ENCODE data around the gene ZBED4.
A peak's percentile ranks its signal among the peaks of the same experiment; 100 is the strongest.
"Not testable (repeated sequence)": the region's sequence is repeated elsewhere in the genome, so short reads cannot be mapped to it uniquely, and the experiment has no call there.

The ZBED4 gene

GRCh38 chr22:49852898-49853894 lies at the start of gene ZBED4:
ZBED4 (plus strand) TSS chr22:49853844; CDS start chr22:49883663, 29,819 bp downstream.
- DNase-seq = peak; percentile 99

GRCh38 chr22:49807129-49807528 lies 46.5 kb upstream of the ZBED4 start:
- DNase-seq = no peak

GRCh38 chr22:49807780-49808708 lies 45.6 kb upstream of the ZBED4 start:
- DNase-seq = peak; percentile 68

DNA sequence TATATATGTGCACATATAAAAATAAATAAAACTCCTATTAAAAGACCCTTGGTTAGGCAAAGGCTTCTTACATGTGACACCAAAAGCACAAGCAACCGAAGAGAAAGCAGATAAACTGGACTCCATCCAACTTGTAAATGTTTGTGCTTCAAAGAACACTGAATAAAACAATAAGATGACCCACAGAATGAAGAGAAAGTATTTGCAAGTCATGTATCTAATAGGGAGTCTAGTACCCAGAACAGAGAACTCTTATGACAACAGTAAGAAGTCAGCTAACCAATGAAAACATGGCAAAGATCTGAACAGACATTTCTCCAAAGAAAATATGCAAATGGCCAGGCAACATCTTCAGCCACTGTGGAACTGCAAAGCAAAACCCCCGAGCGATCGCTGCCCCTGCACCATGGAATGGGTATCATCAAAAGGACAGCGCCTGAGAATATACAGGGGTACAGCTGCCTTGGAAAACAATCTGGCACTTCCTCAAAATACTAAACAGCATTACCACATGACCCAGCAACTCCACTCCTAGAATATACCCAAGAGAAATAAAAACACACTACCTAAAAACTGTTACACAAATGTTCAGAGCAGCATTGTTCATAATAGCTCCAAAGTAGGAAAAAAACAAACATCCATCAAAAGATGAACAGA lies 43.2 kb upstream of the ZBED4 start:
- no peak for DNase-seq

DNA sequence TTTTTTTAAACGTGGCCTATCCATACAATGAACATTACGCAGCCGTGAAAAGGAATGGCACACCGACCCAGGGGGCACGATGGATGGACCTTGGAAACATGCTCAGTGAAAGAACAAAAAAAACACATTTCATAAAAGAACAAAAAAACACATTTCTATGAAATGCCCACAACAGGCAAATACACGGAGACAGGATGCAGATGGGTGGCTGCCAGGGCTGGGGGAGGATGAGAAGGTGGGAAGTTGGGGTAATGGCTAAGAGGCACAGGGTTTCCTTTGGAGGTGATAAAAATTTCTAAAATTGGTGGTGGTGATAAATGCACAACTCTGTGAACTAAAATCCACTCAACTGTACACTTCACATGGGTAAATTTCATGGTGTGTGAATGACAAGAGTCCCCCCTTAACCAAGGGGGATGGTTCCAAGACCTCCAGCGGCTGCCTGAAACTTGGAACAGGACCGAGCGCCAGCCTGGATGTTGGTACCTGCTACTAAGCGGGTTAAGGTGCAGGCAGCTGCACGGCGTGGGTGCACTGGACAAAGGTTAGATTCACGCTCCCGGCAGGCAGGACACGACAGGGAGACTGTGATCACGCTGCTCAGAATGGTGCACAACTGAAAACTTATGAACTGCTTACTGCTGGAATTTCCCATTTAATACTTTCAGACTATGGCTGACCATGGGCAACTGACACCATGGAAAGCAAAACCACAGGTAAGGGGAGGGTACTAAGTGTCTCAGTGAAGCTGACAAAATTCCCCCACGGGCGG lies 42.4 kb upstream of the ZBED4 start:
- DNase-seq = no peak

DNA sequence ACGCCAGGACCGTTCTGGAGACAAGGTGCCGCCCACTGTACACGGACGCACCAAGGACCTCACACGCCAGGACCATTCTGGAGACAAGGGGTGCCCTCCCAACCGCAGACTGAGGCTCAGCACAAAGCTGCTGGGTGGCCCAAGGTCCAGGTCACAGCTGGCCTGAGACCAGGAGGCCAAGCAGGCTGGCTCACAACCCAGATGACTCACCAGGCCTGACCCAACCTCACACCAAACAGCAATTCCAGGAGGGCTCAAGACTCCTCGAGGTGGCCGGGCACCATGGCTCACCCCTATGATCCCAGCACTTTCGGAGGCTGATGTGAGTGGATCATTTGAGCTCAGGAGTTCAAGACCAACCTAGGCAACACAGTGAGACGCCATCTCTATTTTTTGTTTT lies 40.8 kb upstream of the ZBED4 start:
- DNase-seq = no peak

DNA sequence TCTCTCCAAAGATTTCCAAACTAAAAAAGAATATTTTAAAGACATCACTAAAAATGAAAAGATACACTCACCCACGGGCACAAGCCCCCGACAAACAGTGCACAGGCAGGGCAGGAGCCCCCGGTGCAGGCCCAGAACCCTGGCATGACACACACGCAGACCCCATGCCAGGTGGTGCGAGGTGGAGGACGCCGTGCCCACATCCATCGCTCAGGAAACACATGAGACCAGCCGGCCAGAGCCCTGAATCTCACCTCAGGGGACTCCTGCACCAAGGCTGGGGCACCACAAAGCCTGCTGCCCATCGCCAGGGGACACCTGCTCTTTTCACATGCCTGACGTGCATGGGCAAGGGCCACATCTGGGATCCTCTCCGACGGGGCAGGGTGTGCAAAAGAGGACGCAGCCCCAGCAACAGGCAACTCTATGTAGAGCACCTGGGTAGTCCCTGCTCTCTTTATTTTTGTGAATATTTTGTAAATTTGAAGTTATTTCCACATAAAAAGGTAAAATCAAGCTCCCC lies 39.4 kb upstream of the ZBED4 start:
- DNase-seq = no peak

GRCh38 chr22:49814856-49815255 lies 38.8 kb upstream of the ZBED4 start:
- DNase-seq = no peak

DNA sequence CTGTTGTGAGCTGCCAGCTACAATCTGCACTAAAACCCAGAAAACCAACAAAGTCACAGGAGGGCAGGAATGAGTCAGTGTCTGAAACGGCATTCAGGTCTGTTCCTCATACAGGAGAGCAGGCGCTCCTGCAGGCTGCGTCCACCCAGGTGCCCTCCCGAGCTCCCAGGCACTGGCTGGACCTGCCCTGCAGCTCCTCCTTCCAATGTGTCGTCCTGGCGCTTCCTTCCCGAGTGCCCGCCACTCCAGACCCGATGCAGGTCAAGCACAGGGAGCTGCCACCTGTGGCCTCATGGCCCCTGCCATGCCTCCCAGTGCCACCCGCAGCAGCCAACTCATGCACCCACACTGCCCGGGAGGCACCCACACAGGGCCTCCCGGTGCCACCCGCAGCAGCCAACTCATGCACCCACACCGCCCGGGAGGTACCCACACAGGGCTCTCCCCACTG lies 38.0 kb upstream of the ZBED4 start:
- DNase-seq = no peak

GRCh38 chr22:49817359-49817758 lies 36.3 kb upstream of the ZBED4 start:
- no peak for DNase-seq

DNA sequence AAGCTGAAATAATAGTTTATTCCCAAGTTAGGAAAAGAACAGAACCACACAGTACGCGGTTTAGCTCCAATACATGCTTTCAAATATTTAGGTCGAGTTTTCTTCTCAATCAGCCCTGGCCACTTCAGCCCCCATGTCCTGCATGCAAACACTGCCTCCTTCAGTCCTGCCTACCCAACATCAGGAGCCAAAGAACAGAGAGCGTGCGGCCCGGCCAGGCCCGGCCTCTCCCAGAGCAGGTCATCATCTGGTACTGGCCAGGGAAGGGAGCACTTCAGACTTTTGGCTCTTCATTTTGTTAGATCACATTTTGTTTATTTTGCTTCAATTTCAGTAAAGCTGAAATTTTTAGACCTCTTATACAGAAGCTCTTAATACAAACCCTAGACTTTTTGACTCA lies 32.7 kb upstream of the ZBED4 start:
- DNase-seq = no peak

- DNase-seq = not testable (repeated sequence)
Observed at GRCh38 chr22:49821741-49822140, 31.9 kb upstream of the ZBED4 start.

- no peak for DNase-seq
Observed at GRCh38 chr22:49823289-49824045, 30.2 kb upstream of the ZBED4 start.

- no peak for DNase-seq
Observed at GRCh38 chr22:49824185-49824925, 29.3 kb upstream of the ZBED4 start.

GRCh38 chr22:49824936-49825335 lies 28.7 kb upstream of the ZBED4 start:
- DNase-seq = no peak

- no peak for DNase-seq
Observed at GRCh38 chr22:49825436-49825835, 28.2 kb upstream of the ZBED4 start.

- DNase-seq = peak; percentile 76
Observed at GRCh38 chr22:49825944-49826602, 27.6 kb upstream of the ZBED4 start.

- DNase-seq = peak; percentile 51
Observed at GRCh38 chr22:49826603-49827270, 26.9 kb upstream of the ZBED4 start.

GRCh38 chr22:49827271-49827852 lies 26.3 kb upstream of the ZBED4 start:
- DNase-seq = peak; percentile 46

Measured in CD4-positive, alpha-beta T cell treated with Interleukin-17A for 4 hours (primary cell).